GM10847 (cell line): ENCODE measurements around the gene ABTB1.

Experiments used
- POLR2A ChIP-seq: IDR thresholded peaks from 2 replicates; pipeline ENCODE4 v1.6.1; 2011; ENCODE audit not compliant: insufficient read length; ENCODE audit errors: extremely low read depth

ABTB1 gene

DNA sequence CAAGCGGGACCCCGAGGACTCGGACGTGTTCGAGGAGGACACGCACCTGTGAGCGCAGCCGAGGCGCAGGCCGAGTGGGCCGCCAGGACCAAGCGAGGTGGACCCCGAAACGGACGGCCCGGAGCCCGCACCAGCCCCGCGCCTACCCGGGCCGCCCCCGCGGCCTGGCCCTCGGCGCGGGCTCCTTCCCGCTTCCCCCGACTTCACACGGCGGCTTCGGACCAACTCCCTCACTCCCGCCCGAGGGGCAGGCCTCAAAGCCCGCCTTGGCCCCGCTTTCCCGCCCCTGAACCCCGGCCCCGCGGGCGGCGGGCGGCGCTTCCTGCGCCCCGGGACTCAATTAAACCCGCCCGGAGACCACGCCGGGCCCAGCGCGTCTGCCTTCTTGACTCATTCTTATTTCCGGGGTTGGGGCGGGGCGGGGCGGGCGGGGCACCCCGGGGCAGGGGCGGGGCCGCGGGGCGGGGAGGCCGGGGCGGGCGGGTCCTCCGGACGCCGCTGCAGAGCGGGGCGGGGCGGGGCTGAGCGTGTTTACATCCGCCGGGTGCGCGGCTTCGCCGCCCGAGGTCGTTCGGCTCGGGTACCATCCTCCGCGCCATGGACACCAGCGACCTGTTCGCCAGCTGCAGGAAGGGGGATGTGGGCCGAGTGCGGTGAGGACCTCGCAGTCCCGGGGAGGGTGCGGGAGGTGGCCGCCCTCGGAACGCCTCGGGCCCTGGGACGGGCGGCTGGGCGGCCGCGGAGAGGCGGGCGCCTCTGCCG is at the start of gene ABTB1:
ABTB1 (plus strand) TSS at position 524 of the 762 bp plus-strand sequence; CDS start at position 598, 74 bp downstream.
- TF ChIP-seq POLR2A, result peak; percentile 90

GRCh38 chr3:127624063-127624462 is 48.7 kb upstream of the ABTB1 start:
- no peak for TF ChIP-seq POLR2A

- TF ChIP-seq POLR2A, result no peak
Observed at GRCh38 chr3:127625821-127626220, 46.9 kb upstream of the ABTB1 start.

GRCh38 chr3:127628426-127628787 is 44.3 kb upstream of the ABTB1 start:
- TF ChIP-seq POLR2A, result no peak

DNA sequence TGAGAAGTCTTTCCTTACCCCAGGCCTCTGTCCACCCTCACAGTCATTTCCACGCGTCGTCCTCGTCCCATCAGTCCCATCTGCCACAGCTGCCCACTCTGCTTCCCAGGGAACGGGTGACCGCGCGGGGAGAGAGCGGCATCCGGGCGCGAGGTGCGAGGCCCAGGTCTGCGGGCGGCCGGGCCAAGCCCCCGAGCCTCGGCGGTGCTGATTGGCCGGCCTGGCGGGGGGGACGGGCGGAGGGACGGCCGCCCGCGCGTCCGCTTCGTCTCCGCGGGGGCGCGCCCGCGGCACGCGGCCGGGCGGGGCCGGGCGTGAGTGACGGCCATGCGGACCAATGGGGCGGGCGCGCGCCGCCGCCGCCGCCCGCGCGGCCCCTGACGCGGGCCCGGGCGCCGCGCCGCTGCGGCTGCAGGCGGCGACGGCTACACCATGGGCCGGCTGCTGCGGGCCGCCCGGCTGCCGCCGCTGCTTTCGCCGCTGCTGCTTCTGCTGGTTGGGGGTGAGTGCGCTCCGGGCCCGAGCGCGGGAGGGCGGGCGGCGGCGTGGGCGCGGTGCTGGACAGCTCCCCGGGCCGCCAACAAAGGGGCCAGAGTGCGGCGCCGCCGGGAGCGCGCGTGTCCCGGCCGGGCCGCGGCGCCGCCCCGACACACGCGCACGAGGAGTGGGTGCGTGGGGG is 43.8 kb upstream of the ABTB1 start, which contains the start of gene PODXL2:
PODXL2 (plus strand) TSS at position 398 of the 679 bp plus-strand sequence; CDS start at position 433, 35 bp downstream.
- TF ChIP-seq POLR2A, result no peak

GRCh38 chr3:127629467-127630403 is 43.0 kb upstream of the ABTB1 start:
- no peak for TF ChIP-seq POLR2A

DNA sequence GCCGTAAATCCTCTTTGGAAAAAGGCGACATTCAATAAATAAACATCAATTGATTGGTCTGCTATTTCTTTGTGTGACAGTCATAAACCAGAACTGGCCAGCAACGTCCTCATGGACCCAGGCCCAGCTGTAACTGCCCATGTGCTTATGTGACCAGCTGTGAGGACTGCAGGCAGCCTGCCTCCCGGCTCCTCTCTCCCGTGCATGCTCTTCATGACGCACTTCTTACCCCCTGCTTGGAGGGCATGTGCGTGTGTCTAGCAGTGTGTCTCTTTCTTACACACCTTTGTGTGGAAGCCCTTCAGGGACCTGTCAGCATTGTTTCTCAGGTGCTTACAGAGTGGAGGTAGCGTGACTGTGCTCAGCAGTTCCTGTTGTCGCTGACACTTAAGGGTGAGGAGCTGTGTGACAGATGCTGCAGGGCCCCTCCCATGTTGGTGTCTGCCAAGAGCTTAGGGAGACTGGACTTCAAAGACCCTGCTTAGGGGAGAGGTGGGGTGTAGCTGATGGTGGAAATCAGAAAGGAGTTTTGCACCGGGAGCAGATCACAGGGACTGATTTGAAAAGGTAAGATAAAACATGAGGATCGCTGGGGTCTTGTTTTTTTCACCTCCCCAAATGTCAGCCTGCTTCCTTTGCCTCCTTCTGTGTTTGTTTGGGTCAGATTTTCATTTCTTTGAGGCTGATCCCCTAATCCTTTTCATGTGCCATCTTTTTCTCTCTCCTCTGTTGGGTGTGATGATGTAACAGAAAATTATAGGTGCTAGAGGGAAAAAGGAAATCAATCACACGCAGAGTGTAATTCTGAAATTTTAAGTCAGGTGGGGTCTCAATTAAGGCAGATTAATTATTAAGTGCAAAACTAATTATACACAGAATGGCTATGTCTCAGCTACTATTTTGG is 41.7 kb upstream of the ABTB1 start:
- no peak for TF ChIP-seq POLR2A

GRCh38 chr3:127632035-127632820 is 40.5 kb upstream of the ABTB1 start:
- TF ChIP-seq POLR2A, result no peak

- TF ChIP-seq POLR2A, result no peak
Observed at GRCh38 chr3:127634653-127635052, 38.1 kb upstream of the ABTB1 start.

DNA sequence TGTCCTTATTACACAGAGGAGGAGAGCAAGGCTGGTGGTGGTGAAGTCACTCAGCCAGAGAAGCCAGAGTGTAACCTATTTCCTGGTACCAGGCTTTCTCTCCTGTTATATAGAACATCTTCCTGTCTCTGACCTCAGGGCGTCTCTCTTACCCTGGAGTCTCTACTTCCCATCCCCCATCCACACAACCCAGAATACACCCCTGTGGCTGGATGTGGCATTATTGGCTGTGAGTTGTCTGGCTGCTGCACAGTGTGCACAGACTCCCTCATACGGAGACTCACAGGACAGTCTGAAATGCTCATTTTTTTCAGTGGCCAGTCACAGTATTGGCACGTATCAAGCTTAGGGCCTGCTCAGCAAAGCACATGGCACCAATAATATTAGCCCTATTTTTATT is 35.2 kb upstream of the ABTB1 start:
- no peak for TF ChIP-seq POLR2A

GRCh38 chr3:127637971-127638370 is 34.8 kb upstream of the ABTB1 start:
- TF ChIP-seq POLR2A, result no peak

- no peak for TF ChIP-seq POLR2A
Observed at GRCh38 chr3:127639173-127640041, 33.3 kb upstream of the ABTB1 start.

DNA sequence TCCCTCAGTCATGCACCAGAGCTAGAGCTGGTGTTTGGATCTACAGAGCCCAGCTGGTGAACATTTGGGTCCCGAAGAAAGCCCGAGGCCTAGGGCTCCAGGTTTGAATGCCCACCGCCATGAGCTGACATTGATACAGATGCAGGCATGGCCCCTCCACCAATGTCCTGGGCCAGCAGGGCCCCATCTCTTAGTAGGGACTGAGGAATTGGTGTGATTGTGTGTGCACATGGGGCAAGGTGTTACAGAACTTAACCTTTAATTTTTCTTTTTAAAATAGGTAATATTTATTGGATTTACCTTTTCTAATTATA is 32.8 kb upstream of the ABTB1 start:
- no peak for TF ChIP-seq POLR2A
